Ishikawa (cell line): ENCODE data around the gene TSPAN11.

ENCODE experiments used
- CEBPB ChIP-seq: IDR thresholded peaks from 2 replicates; pipeline ENCODE4 v1.6.1; 2012
- CREB1 ChIP-seq: IDR thresholded peaks from 2 replicates; pipeline ENCODE4 v1.6.1; 2012; ENCODE audit warnings: low read depth
- EGR1 ChIP-seq: IDR thresholded peaks from 2 replicates; pipeline ENCODE4 v1.6.1; 2012
- EP300 ChIP-seq: IDR thresholded peaks from 2 replicates; pipeline ENCODE4 v1.6.1; 2012; ENCODE audit warnings: borderline replicate concordance
- FOXM1 ChIP-seq: IDR thresholded peaks from 2 replicates; pipeline ENCODE4 v1.6.1; 2012; ENCODE audit warnings: low read depth, borderline replicate concordance
- NFIC ChIP-seq: IDR thresholded peaks from 2 replicates; pipeline ENCODE4 v1.6.1; 2012
- RAD21 ChIP-seq: IDR thresholded peaks from 2 replicates; pipeline ENCODE4 v1.6.1; 2012; ENCODE audit warnings: low read depth
- TAF1 ChIP-seq: IDR thresholded peaks from 2 replicates; pipeline ENCODE4 v1.6.1; 2012; ENCODE audit warnings: low read depth, mild to moderate bottlenecking
- TCF12 ChIP-seq: IDR thresholded peaks from 2 replicates; pipeline ENCODE4 v1.6.1; 2012; ENCODE audit warnings: low read depth
- TEAD4 ChIP-seq: IDR thresholded peaks from 2 replicates; pipeline ENCODE4 v1.6.1; 2012
- YY1 ChIP-seq: IDR thresholded peaks from 2 replicates; pipeline ENCODE4 v1.6.1; 2012; ENCODE audit warnings: low read depth
- ZBTB7A ChIP-seq: IDR thresholded peaks from 2 replicates; pipeline ENCODE4 v1.6.1; 2012; ENCODE audit warnings: low read depth
- TF ChIP-seq, protein P1 (sequence below): IDR thresholded peaks from 2 replicates; pipeline ENCODE4 v1.6.1; 2012; ENCODE audit warnings: low read depth, mild to moderate bottlenecking
- TF ChIP-seq, protein P2 (sequence below): IDR thresholded peaks from 2 replicates; pipeline ENCODE4 v1.6.1; 2012
- TF ChIP-seq, protein P3 (sequence below): IDR thresholded peaks from 2 replicates; pipeline ENCODE4 v1.6.1; 2012

The TSPAN11 gene

DNA sequence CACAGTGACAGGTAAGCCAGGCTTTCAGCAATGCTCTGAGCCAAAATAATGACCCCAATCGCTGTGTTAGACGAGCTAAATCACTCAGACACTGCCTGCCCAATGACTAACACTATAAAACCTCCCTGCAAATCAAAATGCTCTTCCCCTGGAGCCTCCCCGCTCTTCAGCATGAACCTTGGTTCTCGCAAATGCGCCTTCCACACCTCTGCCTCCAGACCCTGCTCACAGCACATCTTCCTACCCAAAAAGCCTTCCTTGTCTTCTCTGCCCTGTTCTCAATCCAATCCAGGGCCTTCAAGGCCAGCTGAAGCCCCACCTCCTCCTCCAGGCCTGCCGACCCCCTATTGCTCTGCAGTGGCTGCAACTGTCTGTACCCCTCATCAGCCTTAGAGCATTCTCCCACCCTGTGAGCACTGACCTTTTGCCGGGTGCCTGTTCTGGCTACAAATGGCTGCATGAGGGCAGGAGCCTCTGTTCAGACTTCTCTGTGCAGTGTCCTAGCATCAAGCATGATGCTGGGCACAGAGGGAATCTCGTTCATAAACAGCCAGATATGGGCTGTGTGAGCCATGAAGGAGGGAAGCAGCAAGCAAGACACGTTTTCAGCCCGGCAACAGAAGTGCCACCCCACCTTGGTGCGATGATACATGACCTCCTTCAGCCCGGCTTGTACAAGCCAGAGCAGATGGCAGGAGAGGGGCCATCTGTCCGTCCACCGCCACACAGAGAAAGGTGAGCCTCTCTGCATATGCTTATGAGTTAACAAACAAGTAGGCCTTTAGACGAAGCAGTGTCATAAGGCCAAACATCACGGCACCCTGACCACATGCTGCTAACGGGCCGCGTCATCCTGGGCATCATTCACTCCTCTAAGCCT is 82.7 kb downstream of the TSPAN11 start:
- TF ChIP-seq TCF12 = no peak

DNA sequence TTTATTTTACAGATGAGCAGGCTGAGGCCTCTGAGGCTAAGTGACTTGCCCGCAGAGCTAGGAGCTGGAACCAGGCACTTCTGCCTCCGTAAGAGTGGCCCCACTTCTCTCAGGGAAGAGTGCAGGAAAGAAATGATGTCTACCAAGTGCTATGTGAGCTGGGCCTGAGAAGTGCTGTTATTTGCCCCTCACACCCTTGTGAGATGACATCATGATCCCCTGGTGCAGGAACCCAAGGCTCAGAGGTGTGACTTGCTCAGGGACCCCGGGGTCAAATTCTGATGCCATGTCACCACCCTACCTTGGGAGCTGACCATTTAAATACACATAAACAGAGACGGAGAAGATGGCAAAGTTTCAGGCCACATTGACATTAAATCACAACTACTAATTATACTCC is 83.4 kb downstream of the TSPAN11 start:
- TF ChIP-seq TEAD4 (no peak), NFIC (no peak), EP300 (no peak), ZBTB7A (no peak), RAD21 (no peak), TAF1 (no peak), TCF12 (no peak), CREB1 (no peak), EGR1 (no peak), FOXM1 (no peak)
- TF ChIP-seq, protein P1, sequence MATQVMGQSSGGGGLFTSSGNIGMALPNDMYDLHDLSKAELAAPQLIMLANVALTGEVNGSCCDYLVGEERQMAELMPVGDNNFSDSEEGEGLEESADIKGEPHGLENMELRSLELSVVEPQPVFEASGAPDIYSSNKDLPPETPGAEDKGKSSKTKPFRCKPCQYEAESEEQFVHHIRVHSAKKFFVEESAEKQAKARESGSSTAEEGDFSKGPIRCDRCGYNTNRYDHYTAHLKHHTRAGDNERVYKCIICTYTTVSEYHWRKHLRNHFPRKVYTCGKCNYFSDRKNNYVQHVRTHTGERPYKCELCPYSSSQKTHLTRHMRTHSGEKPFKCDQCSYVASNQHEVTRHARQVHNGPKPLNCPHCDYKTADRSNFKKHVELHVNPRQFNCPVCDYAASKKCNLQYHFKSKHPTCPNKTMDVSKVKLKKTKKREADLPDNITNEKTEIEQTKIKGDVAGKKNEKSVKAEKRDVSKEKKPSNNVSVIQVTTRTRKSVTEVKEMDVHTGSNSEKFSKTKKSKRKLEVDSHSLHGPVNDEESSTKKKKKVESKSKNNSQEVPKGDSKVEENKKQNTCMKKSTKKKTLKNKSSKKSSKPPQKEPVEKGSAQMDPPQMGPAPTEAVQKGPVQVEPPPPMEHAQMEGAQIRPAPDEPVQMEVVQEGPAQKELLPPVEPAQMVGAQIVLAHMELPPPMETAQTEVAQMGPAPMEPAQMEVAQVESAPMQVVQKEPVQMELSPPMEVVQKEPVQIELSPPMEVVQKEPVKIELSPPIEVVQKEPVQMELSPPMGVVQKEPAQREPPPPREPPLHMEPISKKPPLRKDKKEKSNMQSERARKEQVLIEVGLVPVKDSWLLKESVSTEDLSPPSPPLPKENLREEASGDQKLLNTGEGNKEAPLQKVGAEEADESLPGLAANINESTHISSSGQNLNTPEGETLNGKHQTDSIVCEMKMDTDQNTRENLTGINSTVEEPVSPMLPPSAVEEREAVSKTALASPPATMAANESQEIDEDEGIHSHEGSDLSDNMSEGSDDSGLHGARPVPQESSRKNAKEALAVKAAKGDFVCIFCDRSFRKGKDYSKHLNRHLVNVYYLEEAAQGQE = no peak
- TF ChIP-seq, protein P2, sequence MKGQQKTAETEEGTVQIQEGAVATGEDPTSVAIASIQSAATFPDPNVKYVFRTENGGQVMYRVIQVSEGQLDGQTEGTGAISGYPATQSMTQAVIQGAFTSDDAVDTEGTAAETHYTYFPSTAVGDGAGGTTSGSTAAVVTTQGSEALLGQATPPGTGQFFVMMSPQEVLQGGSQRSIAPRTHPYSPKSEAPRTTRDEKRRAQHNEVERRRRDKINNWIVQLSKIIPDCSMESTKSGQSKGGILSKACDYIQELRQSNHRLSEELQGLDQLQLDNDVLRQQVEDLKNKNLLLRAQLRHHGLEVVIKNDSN = no peak
- TF ChIP-seq, protein P3, sequence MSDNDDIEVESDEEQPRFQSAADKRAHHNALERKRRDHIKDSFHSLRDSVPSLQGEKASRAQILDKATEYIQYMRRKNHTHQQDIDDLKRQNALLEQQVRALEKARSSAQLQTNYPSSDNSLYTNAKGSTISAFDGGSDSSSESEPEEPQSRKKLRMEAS = no peak

DNA sequence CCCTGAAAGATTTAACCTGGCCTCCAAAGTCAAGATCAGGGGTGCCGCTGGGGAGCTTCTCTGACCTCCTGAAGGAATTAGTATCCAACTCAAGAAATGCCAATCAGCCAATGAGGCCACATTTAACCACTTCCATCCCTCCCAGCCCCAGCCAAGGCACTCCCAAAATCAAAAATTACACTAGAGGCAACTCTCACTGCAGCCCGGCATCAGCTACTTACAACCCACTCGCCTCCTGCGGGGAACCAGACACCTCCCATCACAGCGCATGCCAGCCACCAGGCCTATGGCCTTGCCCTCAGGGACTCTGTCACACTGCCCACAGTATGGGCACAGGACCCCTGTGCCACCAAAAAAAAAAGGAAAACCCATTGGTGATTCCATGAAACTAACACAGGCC is 84.8 kb downstream of the TSPAN11 start:
- TF ChIP-seq TEAD4 (no peak), EP300 (no peak), NFIC (no peak), TAF1 (no peak), ZBTB7A (no peak), EGR1 (no peak), YY1 (no peak), RAD21 (no peak), CREB1 (no peak), CEBPB (no peak), TCF12 (no peak), FOXM1 (no peak)
- TF ChIP-seq, protein P2 = no peak
- TF ChIP-seq, protein P3 = no peak
- TF ChIP-seq, protein P1 = no peak

DNA sequence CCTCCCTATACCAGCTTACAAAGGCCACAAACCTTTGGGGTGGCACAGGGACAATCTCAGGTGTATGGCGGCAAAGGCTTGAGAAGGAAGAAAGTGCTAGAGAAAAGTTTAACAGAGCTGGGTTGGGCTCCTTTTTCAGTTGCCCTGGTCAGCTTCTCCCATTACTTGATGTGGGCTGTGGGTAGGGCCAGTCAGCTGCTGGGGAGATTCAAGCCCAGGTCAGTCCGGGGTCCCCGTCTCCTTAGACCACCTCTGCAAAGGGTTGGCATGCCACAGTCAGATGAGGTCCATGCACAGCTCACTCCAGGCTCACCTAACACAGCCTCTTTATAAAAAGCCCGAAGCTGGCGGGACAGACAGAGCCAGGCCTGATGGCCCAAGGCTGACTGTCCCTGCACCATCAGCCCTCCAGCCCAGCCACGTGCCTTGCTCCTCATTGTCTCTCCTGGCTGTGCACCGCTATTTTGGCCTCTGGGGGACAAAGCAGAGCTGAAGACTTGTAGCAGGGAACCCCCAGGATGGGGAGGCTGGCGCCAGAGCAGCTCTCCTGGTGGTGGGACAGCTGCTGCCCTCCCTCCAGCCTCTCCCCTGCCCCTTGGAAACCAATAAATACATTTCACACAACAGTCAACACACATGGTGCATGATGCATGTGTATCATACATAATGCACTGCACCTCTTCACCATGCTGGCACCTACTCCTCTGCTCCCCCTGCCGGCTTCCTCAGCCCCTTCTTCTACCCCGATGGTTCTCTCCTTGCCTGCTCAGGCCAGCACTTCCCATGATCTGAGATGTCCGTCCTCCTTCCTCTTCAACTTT is 85.4 kb downstream of the TSPAN11 start:
- no peak for TF ChIP-seq RAD21
- no peak for TF ChIP-seq TAF1
- no peak for TF ChIP-seq TCF12

DNA sequence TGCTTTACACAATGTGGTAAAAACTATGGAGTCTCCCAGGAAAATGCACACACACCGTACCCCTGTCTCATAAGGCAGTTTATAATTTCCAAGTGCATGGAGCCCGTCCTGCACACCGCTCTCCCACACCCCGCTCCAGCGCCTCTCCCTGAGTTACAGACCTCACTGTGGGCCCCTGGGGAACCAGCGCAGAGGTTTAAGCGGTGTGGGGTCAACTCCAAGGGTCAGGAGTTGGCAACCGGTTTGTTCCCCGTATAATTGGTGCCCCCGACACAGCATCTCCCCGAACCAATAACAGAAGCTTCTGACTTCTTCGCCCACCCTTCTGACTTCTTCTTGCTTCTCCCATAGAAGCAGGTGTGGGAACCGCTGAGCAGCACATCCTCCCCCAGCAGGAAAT is 88.7 kb downstream of the TSPAN11 start:
- TF ChIP-seq CREB1 = no peak
- TF ChIP-seq ZBTB7A = no peak
- no peak for TF ChIP-seq FOXM1
- no peak for TF ChIP-seq TCF12
- TF ChIP-seq, protein P1 = no peak
